HG02938 (cell line): Measurements from ENCODE around the gene CPPED1.
"Not testable (repeated sequence)": the region's sequence is repeated elsewhere in the genome, so short reads cannot be mapped to it uniquely, and the experiment has no call there.

Experiments used
- ATAC-seq: cut with Tn5 transposase; IDR thresholded peaks from one replicate; pipeline ENCODE4 v1.9.1; 2021; ENCODE audit warnings: mild to moderate bottlenecking, moderate library complexity; ENCODE audit not compliant: unreplicated experiment

Gene CPPED1

GRCh38 chr16:12802661-12803060 is 1.0 kb downstream of the CPPED1 start:
- no peak for ATAC-seq

- no peak for ATAC-seq
These were observed 1.6 kb downstream of the CPPED1 start for GRCh38 chr16:12802048-12802447.

GRCh38 chr16:12801511-12802042 is 2.1 kb downstream of the CPPED1 start:
- no peak for ATAC-seq

- ATAC-seq, result no peak
These were observed 2.9 kb downstream of the CPPED1 start for GRCh38 chr16:12800817-12801216.

GRCh38 chr16:12799996-12800395 is 3.7 kb downstream of the CPPED1 start:
- not testable (repeated sequence) for ATAC-seq

DNA sequence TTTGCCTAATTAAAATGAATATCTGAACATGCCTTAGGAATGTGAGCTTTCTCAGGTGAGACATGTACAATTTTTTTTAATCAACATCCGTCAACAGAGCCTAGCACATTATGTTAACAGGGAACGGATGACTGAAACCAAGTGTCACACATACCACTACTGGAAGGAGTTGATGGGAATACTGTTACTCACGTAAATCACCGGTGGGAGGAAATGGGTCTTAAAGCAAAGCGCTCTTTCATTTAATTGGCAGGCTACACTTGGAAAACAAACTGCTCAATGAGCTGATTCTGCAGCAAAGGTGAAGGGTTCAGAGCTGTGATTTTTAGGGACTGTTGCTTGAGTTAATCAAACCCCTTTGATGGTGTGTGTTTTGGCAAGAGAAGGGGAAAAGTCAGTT is 4.8 kb downstream of the CPPED1 start:
- no peak for ATAC-seq

- no peak for ATAC-seq
These were observed 5.5 kb downstream of the CPPED1 start for GRCh38 chr16:12798171-12798570.

DNA sequence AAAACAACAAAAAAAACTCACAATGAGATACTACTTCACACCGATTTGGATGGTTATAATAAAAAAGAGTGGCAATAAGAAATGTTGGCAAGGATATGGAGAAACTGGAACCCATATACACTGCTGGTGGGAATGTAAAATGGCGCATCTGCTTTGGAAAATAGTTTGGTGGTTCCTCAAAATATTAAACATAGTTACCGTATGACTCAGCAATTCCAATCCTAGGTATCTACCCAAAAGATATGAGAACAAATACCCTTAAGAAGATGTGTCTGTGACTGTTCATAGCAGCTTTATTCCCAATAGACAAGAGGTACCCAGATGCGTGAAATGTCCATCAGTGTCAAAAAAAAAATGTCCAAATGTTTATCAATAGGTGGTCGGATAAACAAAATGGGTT is 7.2 kb downstream of the CPPED1 start:
- no peak for ATAC-seq

DNA sequence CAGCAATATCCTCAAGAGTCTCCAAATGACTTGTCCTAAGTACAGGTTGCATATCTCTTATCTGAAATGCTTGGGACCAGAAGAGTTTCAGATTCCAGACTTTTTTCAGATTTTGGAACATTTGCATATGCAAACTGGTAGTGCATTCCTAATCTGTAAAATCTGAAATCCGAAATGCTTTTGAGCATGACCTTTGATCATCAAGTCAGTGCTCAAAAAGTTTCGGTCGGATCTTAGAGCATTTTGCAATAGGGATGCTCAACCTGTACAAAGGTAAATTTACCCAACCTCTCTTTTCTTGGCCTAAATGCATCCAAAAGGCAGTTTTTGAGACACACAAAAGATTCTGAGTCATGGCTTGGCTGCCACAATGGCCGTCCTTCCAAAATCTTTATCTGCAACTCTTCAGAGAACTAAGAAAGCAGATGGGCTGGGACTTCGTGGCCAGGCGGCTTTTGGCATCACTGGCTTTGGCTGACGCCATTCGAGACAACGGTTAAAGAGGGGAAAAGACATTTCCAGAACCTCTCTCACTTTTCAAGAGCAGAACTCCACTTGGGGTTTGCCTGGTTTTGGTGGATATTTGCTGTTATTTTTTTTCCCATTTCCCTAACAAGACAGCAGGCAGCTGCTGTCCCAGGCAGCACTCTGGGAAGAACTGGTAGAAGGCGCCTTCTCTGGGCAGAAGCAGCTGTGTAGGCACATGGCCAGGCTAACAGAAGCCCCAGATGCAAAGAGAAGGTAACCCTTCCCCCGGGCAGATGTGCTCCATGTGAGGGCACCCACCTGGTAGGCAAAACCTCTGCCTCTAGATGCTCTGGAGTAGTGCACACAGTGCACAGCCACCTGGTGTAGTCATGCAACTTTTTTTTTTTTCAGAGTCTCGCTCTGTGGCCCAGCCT is 8.9 kb downstream of the CPPED1 start:
- ATAC-seq, result no peak

DNA sequence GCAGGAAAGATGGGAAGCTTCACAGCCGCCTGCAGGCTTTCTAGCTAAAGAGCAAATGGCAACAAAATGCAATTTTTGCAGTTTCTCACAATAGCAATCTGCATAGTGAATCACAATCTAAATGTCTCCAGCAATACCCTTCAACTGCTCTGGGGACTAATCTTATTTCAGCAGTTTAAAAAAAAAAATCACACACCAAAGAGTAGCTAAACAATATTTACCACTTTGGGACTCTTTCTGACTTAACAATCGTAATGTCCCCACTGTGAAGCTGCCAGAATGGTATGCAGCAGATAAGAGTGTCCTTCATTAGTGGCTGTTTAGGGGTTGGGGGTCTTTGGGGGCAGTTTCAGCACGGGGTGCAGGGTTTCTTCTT is 9.8 kb downstream of the CPPED1 start:
- no peak for ATAC-seq

GRCh38 chr16:12793120-12793864 is 10.4 kb downstream of the CPPED1 start:
- ATAC-seq, result no peak

- not testable (repeated sequence) for ATAC-seq
These were observed 11.2 kb downstream of the CPPED1 start for GRCh38 chr16:12792528-12792927.

DNA sequence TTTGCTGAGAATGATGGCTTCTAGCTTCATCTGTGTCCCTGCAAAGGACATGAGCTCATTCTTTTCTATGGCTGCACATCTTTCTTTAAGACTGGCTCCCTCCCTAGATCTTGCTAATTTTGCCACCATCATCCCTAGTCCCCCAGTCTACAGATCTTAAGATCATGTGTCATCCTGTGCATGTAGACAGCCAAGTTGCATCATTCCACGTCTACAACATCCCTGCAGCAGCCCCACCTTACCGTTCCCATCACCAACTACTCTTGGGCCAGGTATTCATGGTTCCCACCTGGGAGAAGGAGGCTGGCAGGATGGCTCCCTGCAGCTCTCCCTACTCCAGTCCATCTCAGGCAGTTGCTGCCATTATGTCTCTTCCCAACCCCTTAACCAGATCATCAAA is 12.3 kb downstream of the CPPED1 start:
- ATAC-seq, result no peak

GRCh38 chr16:12788758-12789157 is 14.9 kb downstream of the CPPED1 start:
- ATAC-seq, result no peak

DNA sequence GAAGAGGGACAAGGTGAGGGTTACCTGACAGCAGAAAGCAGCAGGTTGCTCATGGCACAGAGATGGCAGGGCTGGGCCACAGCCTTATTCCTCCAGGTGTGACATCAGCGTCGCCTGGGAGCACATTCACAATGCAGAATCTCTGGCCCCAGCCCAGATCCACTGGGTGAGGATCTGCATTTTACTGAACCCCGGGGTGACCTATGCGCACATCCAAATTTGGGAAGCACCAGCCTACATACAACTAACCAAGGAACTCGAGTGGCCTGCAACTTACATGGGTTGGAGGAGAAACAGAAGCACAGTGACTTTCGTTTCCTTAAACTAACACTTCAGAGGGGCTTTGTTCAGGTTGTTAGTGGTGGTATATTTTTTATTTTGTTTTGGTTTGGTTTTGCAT is 17.6 kb downstream of the CPPED1 start:
- no peak for ATAC-seq

GRCh38 chr16:12784076-12784475 is 19.6 kb downstream of the CPPED1 start:
- no peak for ATAC-seq

- no peak for ATAC-seq
These were observed 21.9 kb downstream of the CPPED1 start for GRCh38 chr16:12781777-12782176.

DNA sequence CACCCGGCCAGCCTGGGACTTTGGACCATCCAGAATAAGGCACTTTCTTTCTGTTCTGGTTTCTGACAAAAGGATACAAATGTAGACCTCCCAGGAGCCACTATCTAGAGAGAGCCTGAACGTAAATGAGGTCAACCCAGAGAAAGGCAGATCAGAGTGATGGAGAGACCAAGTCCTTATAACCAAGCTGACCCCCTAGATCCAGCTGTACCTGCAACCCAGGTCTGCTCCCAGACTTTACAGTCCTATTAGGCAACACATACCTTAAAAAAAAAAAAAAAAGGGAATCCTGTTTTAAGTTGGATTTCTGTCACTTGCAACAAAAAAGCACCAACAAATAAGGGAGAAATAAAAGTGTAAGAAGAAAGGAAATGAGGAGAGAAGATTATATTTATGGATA is 23.2 kb downstream of the CPPED1 start:
- no peak for ATAC-seq

DNA sequence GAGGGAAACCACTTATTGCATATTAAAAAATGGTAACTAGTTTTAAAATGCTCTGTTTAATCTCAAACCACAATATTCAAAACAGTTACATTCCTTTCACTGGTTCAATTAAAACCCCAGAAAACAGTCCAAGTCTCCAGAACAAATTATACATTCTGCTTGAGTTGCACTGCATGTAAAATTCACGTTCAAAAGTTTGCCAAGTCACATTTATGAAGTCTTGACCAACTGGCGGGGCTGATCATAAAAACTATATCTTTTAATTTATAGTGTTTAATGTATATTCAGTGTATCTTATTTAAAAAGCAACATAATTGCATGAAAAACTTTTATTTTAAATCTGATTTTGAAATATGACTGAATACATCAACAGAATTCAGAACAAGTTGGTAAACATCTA is 25.0 kb downstream of the CPPED1 start:
- ATAC-seq, result no peak

GRCh38 chr16:12775656-12776236 is 27.9 kb downstream of the CPPED1 start:
- no peak for ATAC-seq

- ATAC-seq, result no peak
These were observed 30.5 kb downstream of the CPPED1 start for GRCh38 chr16:12773221-12773620.
